K562 (cell line): ENCODE results near the gene ZNF473. TPM values are rescaled to one million over a fixed set of nuclear protein-coding genes. Genes with fewer than 3 reads are reported as not detected.
A peak's percentile ranks its signal among the peaks of the same experiment; 100 is the strongest.

Source experiments
- ADNP ChIP-seq: fragments of 200-800 bp; sonication (Bioruptor generic); IDR thresholded peaks from 2 replicates; pipeline ENCODE4 v1.6.1; 2016; ENCODE audit warnings: missing genetic modification characterization, missing compliant biosample characterization
- CREM ChIP-seq: IDR thresholded peaks from 2 replicates; pipeline ENCODE4 v1.6.1; 2014; ENCODE audit warnings: antibody characterized with exemption, low read depth
- EWSR1 ChIP-seq: fragments of 450-650 bp; IDR thresholded peaks from 2 replicates; pipeline ENCODE4 v1.6.1; 2018; ENCODE audit warnings: borderline replicate concordance, mild to moderate bottlenecking, low read depth, moderate library complexity; ENCODE audit not compliant: partially characterized antibody
- FOS ChIP-seq: IDR thresholded peaks from 3 replicates; pipeline ENCODE4 v1.6.1; 2011; ENCODE audit not compliant: insufficient read length; ENCODE audit errors: extremely low read depth
- HCFC1 ChIP-seq: IDR thresholded peaks from 2 replicates; pipeline ENCODE4 v1.6.1; 2012; ENCODE audit warnings: low read depth, low read length, improper control_type of control experiment
- HMGN3 ChIP-seq: IDR thresholded peaks from 2 replicates; pipeline ENCODE4 v1.6.1; 2011; ENCODE audit warnings: borderline replicate concordance, low read depth, mild to moderate bottlenecking, mixed read lengths, low read length; ENCODE audit not compliant: insufficient read length; ENCODE audit errors: extremely low read depth
- HSF4 ChIP-seq: fragments of 250-450 bp; sonication (Bioruptor Pico); IDR thresholded peaks from 2 replicates; pipeline ENCODE4 v2.1.2; 2022; ENCODE audit warnings: mild to moderate bottlenecking, moderate library complexity, borderline replicate concordance
- KAT2B ChIP-seq: IDR thresholded peaks from one replicate; pipeline ENCODE4 v1.6.1; 2012; ENCODE audit warnings: low read depth, mild to moderate bottlenecking, control low read depth, inconsistent platforms, low read length, moderate library complexity
- PCBP1 ChIP-seq: fragments of 200-400 bp; formaldehyde crosslinking; IDR thresholded peaks from 2 replicates; pipeline ENCODE4 v1.6.1; 2018; ENCODE audit warnings: mild to moderate bottlenecking, low read depth, low read length; ENCODE audit not compliant: poor library complexity, severe bottlenecking
- SIX5 ChIP-seq, 2 experiments: IDR thresholded peaks; 2 replicates each; pipeline ENCODE4 v1.6.1; 2011; ENCODE audit warnings: low read length in 2 of 2, borderline replicate concordance in 1 of 2, low read depth in 1 of 2, mild to moderate bottlenecking in 1 of 2, moderate library complexity in 1 of 2; ENCODE audit not compliant: insufficient read depth in 1 of 2
- SMARCE1 ChIP-seq: fragments of 450-650 bp; IDR thresholded peaks from 2 replicates; pipeline ENCODE4 v1.7.1; 2016; ENCODE audit warnings: mild to moderate bottlenecking
- XRCC4 ChIP-seq: IDR thresholded peaks from one replicate; pipeline ENCODE4 v1.6.1; 2011; ENCODE audit not compliant: insufficient read depth, insufficient read length; ENCODE audit errors: extremely low read depth
- XRCC5 ChIP-seq: fragments of 200-400 bp; formaldehyde crosslinking; IDR thresholded peaks from 2 replicates; pipeline ENCODE4 v1.6.1; 2017; ENCODE audit warnings: low read depth, mild to moderate bottlenecking, low read length
- ZFX ChIP-seq: sonication (generic); formaldehyde crosslinking; IDR thresholded peaks from 2 replicates; pipeline ENCODE4 v1.8.0; 2022; ENCODE audit warnings: mild to moderate bottlenecking, missing genetic modification reagents, moderate library complexity
- ZKSCAN3 ChIP-seq: fragments of 250-450 bp; sonication (Bioruptor Pico); IDR thresholded peaks from 2 replicates; pipeline ENCODE4 v1.4.0; 2020
- ZNF143 ChIP-seq: sonication (generic); formaldehyde crosslinking; IDR thresholded peaks from 2 replicates; pipeline ENCODE4 v1.9.0; 2022; ENCODE audit warnings: mild to moderate bottlenecking, missing genetic modification reagents
- ZNF3 ChIP-seq: fragments of 250-450 bp; sonication (Bioruptor Pico); IDR thresholded peaks from 2 replicates; pipeline ENCODE4 v1.5.0; 2021; ENCODE audit warnings: mild to moderate bottlenecking, moderate library complexity
- ZNF551 ChIP-seq: fragments of 250-450 bp; sonication (Bioruptor Pico); IDR thresholded peaks from 2 replicates; pipeline ENCODE4 v1.5.0; 2021; ENCODE audit warnings: mild to moderate bottlenecking, moderate library complexity
- polyA plus RNA-seq, 8 experiments: library from polyadenylated mRNA; depleted of rRNA in 4 of 8; stranded (reverse) in 5 of 8; unstranded in 3 of 8; fragments of >200 nt; fragmentation: Nextera tagmentation in 2 of 8; fragmentation: Illumina TruSeq in 1 of 8; extraction: Ambion mirVana in 2 of 8; extraction: Trizol in 1 of 8; gene quantifications; 2 replicates each; pipeline versions ENCODE4 v1.2.1 to v1.2.3, GENCODE V29; 2011 to 2014; ENCODE audit warnings: inconsistent platforms in 1 of 8, missing spikeins in 1 of 8
- total RNA-seq, 7 experiments: library from RNA; depleted of rRNA in 6 of 7; stranded (reverse); fragments of >200 nt in 6 of 7; fragmentation: Illumina TruSeq in 2 of 7; extraction: Trizol in 2 of 7; gene quantifications; 2 replicates each; pipeline versions ENCODE4 v1.2.1 to v1.2.3, GENCODE V29; 2011 to 2021; ENCODE audit warnings: low replicate concordance in 1 of 7
- TF ChIP-seq, protein P1 (sequence below): sonication (generic); formaldehyde crosslinking; IDR thresholded peaks from 2 replicates; pipeline ENCODE4 v1.8.1; 2023; ENCODE audit warnings: mild to moderate bottlenecking, missing genetic modification reagents
- TF ChIP-seq, protein P2 (sequence below): IDR thresholded peaks from 2 replicates; pipeline ENCODE4 v1.6.1; 2011; ENCODE audit not compliant: insufficient read length; ENCODE audit errors: extremely low read depth
- TF ChIP-seq, protein P3 (sequence below): sonication (generic); formaldehyde crosslinking; IDR thresholded peaks from 2 replicates; pipeline ENCODE4 v1.8.1; 2023; ENCODE audit warnings: mild to moderate bottlenecking, missing genetic modification reagents
- TF ChIP-seq, protein P4 (sequence below): fragments of 250-450 bp; sonication (Bioruptor Pico); IDR thresholded peaks from 2 replicates; pipeline ENCODE4 v1.5.0; 2021
- TF ChIP-seq, protein P5 (sequence below): IDR thresholded peaks from 3 replicates; pipeline ENCODE4 v1.6.1; 2011; ENCODE audit warnings: borderline replicate concordance, mild to moderate bottlenecking, moderate library complexity; ENCODE audit not compliant: insufficient read length; ENCODE audit errors: extremely low read depth

The ZNF473 gene
- total and polyA plus RNA-seq, 9 of the 15 experiments (the other 6 are each of a cell fraction or from before 2014, with no cell fraction given), result 8.2 to 34.0 (median 28.5) TPM

DNA sequence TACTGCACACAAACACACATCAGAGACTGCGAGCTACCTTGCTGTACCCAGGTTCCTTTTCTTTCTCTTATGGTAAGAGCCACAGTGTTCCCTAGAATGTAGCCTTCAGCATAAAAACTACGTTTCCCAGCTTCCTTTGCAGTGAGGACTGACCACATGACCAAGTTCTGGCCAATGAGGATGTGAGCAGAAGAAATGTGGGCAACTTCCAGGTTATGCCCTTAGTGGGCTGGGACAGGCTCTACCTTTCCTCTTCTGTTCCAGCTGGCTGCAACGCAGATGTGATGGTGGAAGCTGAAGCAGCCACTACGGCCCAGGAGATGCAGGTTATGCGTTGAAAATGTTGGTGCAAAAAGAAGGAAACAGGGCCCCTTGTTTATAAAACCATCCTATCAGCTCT, 28.1 kb upstream of the ZNF473 start (continued):
- peak; percentile 62 for TF ChIP-seq FOS
- TF ChIP-seq HSF4 (CRISPR knock-in tag), result no peak
- TF ChIP-seq HCFC1, result peak; percentile 90
- no peak for TF ChIP-seq HMGN3
- no peak for TF ChIP-seq XRCC4
- no peak for TF ChIP-seq EWSR1
- TF ChIP-seq, protein P1, sequence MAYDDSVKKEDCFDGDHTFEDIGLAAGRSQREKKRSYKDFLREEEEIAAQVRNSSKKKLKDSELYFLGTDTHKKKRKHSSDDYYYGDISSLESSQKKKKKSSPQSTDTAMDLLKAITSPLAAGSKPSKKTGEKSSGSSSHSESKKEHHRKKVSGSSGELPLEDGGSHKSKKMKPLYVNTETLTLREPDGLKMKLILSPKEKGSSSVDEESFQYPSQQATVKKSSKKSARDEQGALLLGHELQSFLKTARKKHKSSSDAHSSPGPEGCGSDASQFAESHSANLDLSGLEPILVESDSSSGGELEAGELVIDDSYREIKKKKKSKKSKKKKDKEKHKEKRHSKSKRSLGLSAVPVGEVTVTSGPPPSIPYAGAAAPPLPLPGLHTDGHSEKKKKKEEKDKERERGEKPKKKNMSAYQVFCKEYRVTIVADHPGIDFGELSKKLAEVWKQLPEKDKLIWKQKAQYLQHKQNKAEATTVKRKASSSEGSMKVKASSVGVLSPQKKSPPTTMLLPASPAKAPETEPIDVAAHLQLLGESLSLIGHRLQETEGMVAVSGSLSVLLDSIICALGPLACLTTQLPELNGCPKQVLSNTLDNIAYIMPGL (CRISPR knock-in tag), result no peak
- TF ChIP-seq, protein P2, sequence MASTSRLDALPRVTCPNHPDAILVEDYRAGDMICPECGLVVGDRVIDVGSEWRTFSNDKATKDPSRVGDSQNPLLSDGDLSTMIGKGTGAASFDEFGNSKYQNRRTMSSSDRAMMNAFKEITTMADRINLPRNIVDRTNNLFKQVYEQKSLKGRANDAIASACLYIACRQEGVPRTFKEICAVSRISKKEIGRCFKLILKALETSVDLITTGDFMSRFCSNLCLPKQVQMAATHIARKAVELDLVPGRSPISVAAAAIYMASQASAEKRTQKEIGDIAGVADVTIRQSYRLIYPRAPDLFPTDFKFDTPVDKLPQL, result no peak
- no peak for TF ChIP-seq ZNF3 (CRISPR knock-in tag)
- peak; percentile 78 for TF ChIP-seq SIX5 (IDR thresholded peaks at IDR 0.05; ENCODE audit: borderline replicate concordance in 1 of 2, insufficient read depth in 1 of 2, low read depth in 1 of 2, low read length in 2 of 2)
- no peak for TF ChIP-seq PCBP1
- TF ChIP-seq, protein P3, sequence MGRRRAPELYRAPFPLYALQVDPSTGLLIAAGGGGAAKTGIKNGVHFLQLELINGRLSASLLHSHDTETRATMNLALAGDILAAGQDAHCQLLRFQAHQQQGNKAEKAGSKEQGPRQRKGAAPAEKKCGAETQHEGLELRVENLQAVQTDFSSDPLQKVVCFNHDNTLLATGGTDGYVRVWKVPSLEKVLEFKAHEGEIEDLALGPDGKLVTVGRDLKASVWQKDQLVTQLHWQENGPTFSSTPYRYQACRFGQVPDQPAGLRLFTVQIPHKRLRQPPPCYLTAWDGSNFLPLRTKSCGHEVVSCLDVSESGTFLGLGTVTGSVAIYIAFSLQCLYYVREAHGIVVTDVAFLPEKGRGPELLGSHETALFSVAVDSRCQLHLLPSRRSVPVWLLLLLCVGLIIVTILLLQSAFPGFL (CRISPR knock-in tag), result no peak
- TF ChIP-seq CREM, result peak; percentile 46; the same call in 1 of the 2 replicates
- TF ChIP-seq, protein P4, sequence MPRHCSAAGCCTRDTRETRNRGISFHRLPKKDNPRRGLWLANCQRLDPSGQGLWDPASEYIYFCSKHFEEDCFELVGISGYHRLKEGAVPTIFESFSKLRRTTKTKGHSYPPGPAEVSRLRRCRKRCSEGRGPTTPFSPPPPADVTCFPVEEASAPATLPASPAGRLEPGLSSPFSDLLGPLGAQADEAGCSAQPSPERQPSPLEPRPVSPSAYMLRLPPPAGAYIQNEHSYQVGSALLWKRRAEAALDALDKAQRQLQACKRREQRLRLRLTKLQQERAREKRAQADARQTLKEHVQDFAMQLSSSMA (CRISPR knock-in tag), result no peak
- TF ChIP-seq SMARCE1, result no peak
- TF ChIP-seq ZNF551 (CRISPR knock-in tag), result no peak
- TF ChIP-seq ZFX (CRISPR knock-in tag), result no peak
- TF ChIP-seq, protein P5, sequence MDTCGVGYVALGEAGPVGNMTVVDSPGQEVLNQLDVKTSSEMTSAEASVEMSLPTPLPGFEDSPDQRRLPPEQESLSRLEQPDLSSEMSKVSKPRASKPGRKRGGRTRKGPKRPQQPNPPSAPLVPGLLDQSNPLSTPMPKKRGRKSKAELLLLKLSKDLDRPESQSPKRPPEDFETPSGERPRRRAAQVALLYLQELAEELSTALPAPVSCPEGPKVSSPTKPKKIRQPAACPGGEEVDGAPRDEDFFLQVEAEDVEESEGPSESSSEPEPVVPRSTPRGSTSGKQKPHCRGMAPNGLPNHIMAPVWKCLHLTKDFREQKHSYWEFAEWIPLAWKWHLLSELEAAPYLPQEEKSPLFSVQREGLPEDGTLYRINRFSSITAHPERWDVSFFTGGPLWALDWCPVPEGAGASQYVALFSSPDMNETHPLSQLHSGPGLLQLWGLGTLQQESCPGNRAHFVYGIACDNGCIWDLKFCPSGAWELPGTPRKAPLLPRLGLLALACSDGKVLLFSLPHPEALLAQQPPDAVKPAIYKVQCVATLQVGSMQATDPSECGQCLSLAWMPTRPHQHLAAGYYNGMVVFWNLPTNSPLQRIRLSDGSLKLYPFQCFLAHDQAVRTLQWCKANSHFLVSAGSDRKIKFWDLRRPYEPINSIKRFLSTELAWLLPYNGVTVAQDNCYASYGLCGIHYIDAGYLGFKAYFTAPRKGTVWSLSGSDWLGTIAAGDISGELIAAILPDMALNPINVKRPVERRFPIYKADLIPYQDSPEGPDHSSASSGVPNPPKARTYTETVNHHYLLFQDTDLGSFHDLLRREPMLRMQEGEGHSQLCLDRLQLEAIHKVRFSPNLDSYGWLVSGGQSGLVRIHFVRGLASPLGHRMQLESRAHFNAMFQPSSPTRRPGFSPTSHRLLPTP, result no peak
- no peak for TF ChIP-seq KAT2B
- no peak for TF ChIP-seq XRCC5
- TF ChIP-seq ZKSCAN3 (CRISPR knock-in tag), result no peak
- peak; percentile 86 for TF ChIP-seq ZNF143
- no peak for TF ChIP-seq ADNP (tag)
